ENCODE results near the gene UBE2V1.

Gene UBE2V1

GRCh38 chr20:50058662-50059402 is 54.1 kb downstream of the UBE2V1 start:
- no peak for TF ChIP-seq CREB1 (IDR thresholded peaks at IDR 0.05; ENCODE audit: low read depth)
- TF ChIP-seq MAX (IDR thresholded peaks at IDR 0.05), result no peak
- TF ChIP-seq FOXM1 (IDR thresholded peaks at IDR 0.05; ENCODE audit: borderline replicate concordance, low read depth), result no peak
- TF ChIP-seq YY1 (IDR thresholded peaks at IDR 0.05; ENCODE audit: low read depth), result no peak
- no peak for TF ChIP-seq TEAD4 (IDR thresholded peaks at IDR 0.05)

DNA sequence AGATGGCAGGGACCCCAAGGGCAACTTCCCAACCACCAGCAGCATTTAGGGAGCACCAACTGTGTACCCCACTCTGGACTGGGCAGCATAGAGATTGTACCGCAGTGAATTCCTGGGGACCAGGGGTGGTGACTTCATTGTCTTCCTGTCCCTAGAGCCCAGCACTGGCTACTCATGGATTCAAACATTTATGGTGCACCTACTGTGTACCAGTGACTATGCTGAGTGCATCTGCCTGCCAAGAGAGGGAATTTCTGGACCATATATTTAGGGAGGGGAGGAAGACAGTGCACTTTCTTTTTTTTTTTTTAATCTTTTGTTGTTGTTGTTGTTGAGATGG is 55.3 kb downstream of the UBE2V1 start:
- no peak for TF ChIP-seq NFIC (IDR thresholded peaks at IDR 0.05)
- TF ChIP-seq CEBPB (IDR thresholded peaks at IDR 0.05), result no peak
- no peak for TF ChIP-seq EGR1 (IDR thresholded peaks at IDR 0.05)
- TF ChIP-seq EP300 (IDR thresholded peaks at IDR 0.05; ENCODE audit: borderline replicate concordance), result no peak
- no peak for TF ChIP-seq ZBTB7A (IDR thresholded peaks at IDR 0.05; ENCODE audit: low read depth)
- no peak for TF ChIP-seq CREB1 (IDR thresholded peaks at IDR 0.05; ENCODE audit: low read depth)
- no peak for TF ChIP-seq TCF12 (IDR thresholded peaks at IDR 0.05; ENCODE audit: low read depth)
- no peak for TF ChIP-seq RAD21 (IDR thresholded peaks at IDR 0.05; ENCODE audit: low read depth)
- TF ChIP-seq TAF1 (IDR thresholded peaks at IDR 0.05; ENCODE audit: low read depth), result no peak
- TF ChIP-seq, protein P1, sequence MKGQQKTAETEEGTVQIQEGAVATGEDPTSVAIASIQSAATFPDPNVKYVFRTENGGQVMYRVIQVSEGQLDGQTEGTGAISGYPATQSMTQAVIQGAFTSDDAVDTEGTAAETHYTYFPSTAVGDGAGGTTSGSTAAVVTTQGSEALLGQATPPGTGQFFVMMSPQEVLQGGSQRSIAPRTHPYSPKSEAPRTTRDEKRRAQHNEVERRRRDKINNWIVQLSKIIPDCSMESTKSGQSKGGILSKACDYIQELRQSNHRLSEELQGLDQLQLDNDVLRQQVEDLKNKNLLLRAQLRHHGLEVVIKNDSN (IDR thresholded peaks at IDR 0.05), result no peak
- TF ChIP-seq MAX (IDR thresholded peaks at IDR 0.05), result no peak

DNA sequence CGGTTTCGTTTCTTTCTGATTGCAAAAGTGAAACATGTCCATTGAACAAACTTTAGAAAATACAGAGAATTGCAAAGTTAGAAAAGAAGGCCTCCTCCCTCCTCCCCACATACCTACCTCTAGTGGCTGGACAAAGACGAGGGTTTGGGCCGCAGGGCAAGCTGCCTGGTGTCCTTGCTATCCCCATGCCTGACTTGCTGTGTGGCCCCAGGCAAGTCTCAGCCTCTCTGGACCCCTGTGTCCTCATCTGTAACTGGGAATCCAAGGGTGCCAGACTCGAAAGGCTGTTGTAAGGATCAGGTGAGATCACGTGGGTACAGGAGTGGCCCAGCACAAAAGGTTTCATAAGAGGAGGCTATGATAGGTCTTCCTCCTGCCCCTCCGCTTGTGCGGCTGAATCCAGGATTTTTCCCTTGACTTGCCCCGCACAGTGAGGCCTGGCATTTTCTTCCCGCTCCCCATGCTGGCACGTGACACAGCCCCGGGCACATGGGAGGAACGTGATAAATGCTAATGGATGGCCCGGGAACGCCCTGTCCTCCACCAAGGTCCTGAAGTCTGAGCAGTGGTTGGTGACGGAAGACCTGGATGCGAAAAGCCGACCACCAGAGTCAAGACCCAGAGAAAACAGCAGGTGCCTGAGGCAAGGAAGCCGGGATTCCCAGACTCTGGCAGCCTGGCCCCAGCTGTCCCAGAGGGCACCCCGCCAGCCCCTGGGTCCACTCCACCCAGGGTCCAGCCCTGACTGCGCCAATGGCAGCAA is 55.8 kb downstream of the UBE2V1 start:
- TF ChIP-seq ZBTB7A (IDR thresholded peaks at IDR 0.05; ENCODE audit: low read depth) (no peak), FOXM1 (IDR thresholded peaks at IDR 0.05; ENCODE audit: borderline replicate concordance, low read depth) (no peak), EP300 (IDR thresholded peaks at IDR 0.05; ENCODE audit: borderline replicate concordance) (no peak), TAF1 (IDR thresholded peaks at IDR 0.05; ENCODE audit: low read depth) (no peak), CEBPB (IDR thresholded peaks at IDR 0.05) (no peak), CREB1 (IDR thresholded peaks at IDR 0.05; ENCODE audit: low read depth) (no peak), NFIC (IDR thresholded peaks at IDR 0.05) (no peak), RAD21 (IDR thresholded peaks at IDR 0.05; ENCODE audit: low read depth) (no peak), REST (IDR thresholded peaks at IDR 0.05; ENCODE audit: low read depth) (no peak), TEAD4 (IDR thresholded peaks at IDR 0.05) (no peak), MAX (IDR thresholded peaks at IDR 0.05) (no peak), YY1 (IDR thresholded peaks at IDR 0.05; ENCODE audit: low read depth) (no peak), TCF12 (IDR thresholded peaks at IDR 0.05; ENCODE audit: low read depth) (no peak), EGR1 (IDR thresholded peaks at IDR 0.05) (no peak)
- TF ChIP-seq, protein P1 (IDR thresholded peaks at IDR 0.05), result no peak

- TF ChIP-seq FOXM1 (IDR thresholded peaks at IDR 0.05; ENCODE audit: borderline replicate concordance, low read depth) (no peak), RAD21 (IDR thresholded peaks at IDR 0.05; ENCODE audit: low read depth) (no peak), TEAD4 (IDR thresholded peaks at IDR 0.05) (no peak), TAF1 (IDR thresholded peaks at IDR 0.05; ENCODE audit: low read depth) (no peak), TCF12 (IDR thresholded peaks at IDR 0.05; ENCODE audit: low read depth) (no peak), MAX (IDR thresholded peaks at IDR 0.05) (no peak), EP300 (IDR thresholded peaks at IDR 0.05; ENCODE audit: borderline replicate concordance) (no peak), NFIC (IDR thresholded peaks at IDR 0.05) (no peak), ZBTB7A (IDR thresholded peaks at IDR 0.05; ENCODE audit: low read depth) (no peak), CREB1 (IDR thresholded peaks at IDR 0.05; ENCODE audit: low read depth) (no peak), REST (IDR thresholded peaks at IDR 0.05; ENCODE audit: low read depth) (no peak), CEBPB (IDR thresholded peaks at IDR 0.05) (no peak), YY1 (IDR thresholded peaks at IDR 0.05; ENCODE audit: low read depth) (no peak), EGR1 (IDR thresholded peaks at IDR 0.05) (no peak)
- TF ChIP-seq, protein P1 (IDR thresholded peaks at IDR 0.05), result no peak
Observed at GRCh38 chr20:50056408-50056926, 56.5 kb downstream of the UBE2V1 start.

Measured in Ishikawa (cell line).